Sigmoid colon (tissue), 7 donors: ENCODE results near the gene DMP1. TPM values are rescaled to one million over a fixed set of nuclear protein-coding genes. Genes with fewer than 3 reads are reported as not detected.
A peak's percentile ranks its signal among the peaks of the same experiment; 100 is the strongest.

Source experiments
- DNase-seq: peaks from one replicate; pipeline ENCODE4 v3.0.0-alpha.2; 2019
- H3K27ac ChIP-seq, 4 donors: fragments of 200-600 bp; sonication (generic); one replicate each; pipeline ENCODE4 v1.5.1; 2016 to 2019; ENCODE audit warnings: mild to moderate bottlenecking in 1 of 4
- H3K27me3 ChIP-seq, 3 donors: fragments of 200-600 bp; sonication (generic); one replicate each; pipeline ENCODE4 v1.5.1; 2019; ENCODE audit warnings: mild to moderate bottlenecking in 1 of 3
- H3K36me3 ChIP-seq, 4 donors: fragments of 200-600 bp; sonication (generic); one replicate each; pipeline ENCODE4 v1.5.1; 2016 to 2019
- H3K4me1 ChIP-seq, 4 donors: fragments of 200-600 bp; sonication (generic); one replicate each; pipeline ENCODE4 v1.5.1; 2017 to 2019
- H3K4me3 ChIP-seq, 4 donors: fragments of 200-600 bp; sonication (generic); one replicate each; pipeline ENCODE4 v1.5.1; 2017 to 2019; ENCODE audit warnings: mild to moderate bottlenecking in 2 of 4, moderate library complexity in 1 of 4
- H3K9me3 ChIP-seq, 4 donors: fragments of 200-600 bp in 3 of 4; sonication (generic) in 3 of 4; one replicate each; pipeline versions ENCODE4 v1.5.1 to v1.6.1; 2013 to 2019
- EP300 ChIP-seq, 4 donors: sonication (generic); formaldehyde crosslinking; IDR thresholded peaks; one replicate each; pipeline ENCODE4 v1.6.1; 2017; ENCODE audit warnings: antibody characterized with exemption in 4 of 4
- POLR2A ChIP-seq, 2 donors: fragments of 450-650 bp; IDR thresholded peaks; one replicate each; pipeline ENCODE4 v1.6.1; 2016; ENCODE audit warnings: antibody characterized with exemption in 2 of 2, mild to moderate bottlenecking in 2 of 2, moderate library complexity in 2 of 2
- POLR2AphosphoS5 ChIP-seq, 4 donors: sonication (generic); formaldehyde crosslinking; IDR thresholded peaks; one replicate each; pipeline ENCODE4 v1.6.1; 2017; ENCODE audit warnings: antibody characterized with exemption in 4 of 4
- WGBS, 2 donors: extraction: QIAGEN DNeasy Blood & Tissue Kit; methylation state at CpG; one replicate each; pipeline ENCODE4 v1.1.7; 2013; 5-methylcytosine and 5-hydroxymethylcytosine counted together
- intact Hi-C: fragments of 100-400 bp; cut with DNase I; formaldehyde crosslinking; loops from one replicate; pipeline ENCODE4 v1.15.1; 2023
- polyA plus RNA-seq, 3 donors: library from polyadenylated mRNA; stranded (reverse); fragments of 200-250 nt; gene quantifications; one replicate each; pipeline ENCODE4 v1.2.3, GENCODE V29; 2013
- total RNA-seq, 4 donors: library from RNA; depleted of rRNA; stranded (reverse); fragments of >200 nt; gene quantifications; one replicate each; pipeline ENCODE4 v1.1.0, GENCODE V29; 2016
- TF ChIP-seq, protein P1 (sequence below), 4 experiments: fragments of 450-650 bp in 3 of 4; fragments of 200-600 bp in 1 of 4; IDR thresholded peaks; one replicate each; pipeline ENCODE4 v1.5.1; 2016 to 2019; ENCODE audit warnings: antibody characterized with exemption in 4 of 4, mild to moderate bottlenecking in 3 of 4, moderate library complexity in 2 of 4
- donor health status: healthy with polysubstance abuse.
- donor health status: Bipolar disorder and iron deficiency.
- donor health status: healthy.

DMP1 gene
- total and polyA plus RNA-seq, 7 donors: not detected

DNA sequence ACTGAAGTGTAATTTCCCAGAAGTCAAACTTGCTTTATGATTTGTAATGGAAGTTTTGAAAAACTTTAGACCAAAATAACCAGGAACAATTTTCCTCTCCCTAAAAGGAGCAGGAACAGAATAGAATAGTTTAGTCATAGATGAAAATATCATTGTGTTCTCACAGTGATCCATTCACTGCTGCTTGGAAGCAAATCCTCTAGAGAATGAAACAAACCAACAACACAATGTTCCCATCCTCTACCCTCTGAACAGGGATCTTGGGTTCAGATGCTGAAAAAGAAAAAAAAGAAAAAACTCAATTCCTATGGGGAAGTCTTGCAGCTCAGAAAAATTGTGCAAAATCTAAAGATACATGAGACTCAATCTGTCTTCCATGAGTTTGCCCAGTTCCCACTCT, 29.6 kb upstream of the DMP1 start:
- intact Hi-C loops: no loop called here
- Histone ChIP-seq H3K36me3 (no peaks in the 10 kb centered on the region), H3K4me1 (no peaks in the 10 kb centered on the region), H3K27me3 (no peaks in the 10 kb centered on the region), H3K27ac (peak overlapping the region; percentile 56 to 64 (median 60)), H3K9me3 (peaks cover 0 to 2% (median 0%) of the 10 kb centered on the region in 4 donors), H3K4me3 (no peak overlapping the region)
- no peak for DNase-seq
- peak; percentile 10 to 54 (median 28) for TF ChIP-seq EP300 (IDR thresholded peaks at IDR 0.05)
- TF ChIP-seq POLR2A (IDR thresholded peaks at IDR 0.05): no peak
- peak; percentile 9 to 46 (median 26) for TF ChIP-seq POLR2AphosphoS5 (IDR thresholded peaks at IDR 0.05)
- TF ChIP-seq, protein P1, sequence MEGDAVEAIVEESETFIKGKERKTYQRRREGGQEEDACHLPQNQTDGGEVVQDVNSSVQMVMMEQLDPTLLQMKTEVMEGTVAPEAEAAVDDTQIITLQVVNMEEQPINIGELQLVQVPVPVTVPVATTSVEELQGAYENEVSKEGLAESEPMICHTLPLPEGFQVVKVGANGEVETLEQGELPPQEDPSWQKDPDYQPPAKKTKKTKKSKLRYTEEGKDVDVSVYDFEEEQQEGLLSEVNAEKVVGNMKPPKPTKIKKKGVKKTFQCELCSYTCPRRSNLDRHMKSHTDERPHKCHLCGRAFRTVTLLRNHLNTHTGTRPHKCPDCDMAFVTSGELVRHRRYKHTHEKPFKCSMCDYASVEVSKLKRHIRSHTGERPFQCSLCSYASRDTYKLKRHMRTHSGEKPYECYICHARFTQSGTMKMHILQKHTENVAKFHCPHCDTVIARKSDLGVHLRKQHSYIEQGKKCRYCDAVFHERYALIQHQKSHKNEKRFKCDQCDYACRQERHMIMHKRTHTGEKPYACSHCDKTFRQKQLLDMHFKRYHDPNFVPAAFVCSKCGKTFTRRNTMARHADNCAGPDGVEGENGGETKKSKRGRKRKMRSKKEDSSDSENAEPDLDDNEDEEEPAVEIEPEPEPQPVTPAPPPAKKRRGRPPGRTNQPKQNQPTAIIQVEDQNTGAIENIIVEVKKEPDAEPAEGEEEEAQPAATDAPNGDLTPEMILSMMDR (IDR thresholded peaks at IDR 0.05): no peak

GRCh38 chr4:87622303-87622702, 27.8 kb upstream of the DMP1 start:
- peaks cover 0 to 2% (median 0%) of the 10 kb centered on the region in 4 donors for H3K9me3 ChIP-seq
- H3K36me3 ChIP-seq: no peaks in the 10 kb centered on the region
- H3K27me3 ChIP-seq: no peaks in the 10 kb centered on the region
- no peak for TF ChIP-seq POLR2AphosphoS5 (IDR thresholded peaks at IDR 0.05)
- TF ChIP-seq EP300 (IDR thresholded peaks at IDR 0.05): no peak
- no peak for TF ChIP-seq POLR2A (IDR thresholded peaks at IDR 0.05)
- TF ChIP-seq, protein P1 (IDR thresholded peaks at IDR 0.05): no peak
- DNase-seq: no peak
- H3K4me3 ChIP-seq: no peak overlapping the region
- H3K27ac ChIP-seq: peak overlapping the region; percentile 26 to 59 (median 44)
- intact Hi-C loops: no loop called here
- WGBS, 2 donors: 77 to 85% methylated on average over 8 of the region's 8 CpGs
- H3K4me1 ChIP-seq: no peaks in the 10 kb centered on the region

DNA sequence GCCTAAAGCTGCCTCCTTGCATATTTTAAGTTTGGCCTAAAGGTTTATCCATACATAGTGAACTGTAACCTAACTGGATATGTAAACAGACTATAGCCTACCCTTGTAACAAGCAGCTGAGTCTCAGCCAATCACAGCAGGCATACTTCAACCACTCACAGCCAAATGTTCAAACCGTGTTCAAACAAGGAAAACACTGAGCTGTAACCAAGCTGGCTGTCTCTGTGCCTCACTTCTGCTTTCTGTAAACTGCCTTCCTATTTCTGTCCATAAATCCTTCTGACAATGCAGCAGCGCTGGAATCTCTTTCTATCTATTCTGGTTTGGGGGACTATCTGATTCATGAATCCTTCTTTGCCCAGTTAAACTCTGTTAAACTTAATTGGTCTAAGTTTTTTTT, 25.4 kb upstream of the DMP1 start:
- Histone ChIP-seq H3K4me1 (no peaks in the 10 kb centered on the region), H3K36me3 (no peaks in the 10 kb centered on the region), H3K4me3 (no peak overlapping the region), H3K27me3 (no peaks in the 10 kb centered on the region), H3K9me3 (peaks cover 0 to 2% (median 0%) of the 10 kb centered on the region in 4 donors), H3K27ac (no peak overlapping the region)
- intact Hi-C loops: no loop called here
- no peak for TF ChIP-seq EP300 (IDR thresholded peaks at IDR 0.05)
- TF ChIP-seq POLR2AphosphoS5 (IDR thresholded peaks at IDR 0.05): no peak
- TF ChIP-seq, protein P1 (IDR thresholded peaks at IDR 0.05): no peak
- no peak for TF ChIP-seq POLR2A (IDR thresholded peaks at IDR 0.05)
- 30 to 59% methylated on average over 2 of the region's 2 CpGs for WGBS, 2 donors
- DNase-seq: no peak

- Histone ChIP-seq H3K27me3 (no peaks in the 10 kb centered on the region), H3K4me3 (no peak overlapping the region), H3K4me1 (peaks cover 0 to 16% (median 10%) of the 10 kb centered on the region in 4 donors), H3K27ac (no peak overlapping the region), H3K36me3 (no peaks in the 10 kb centered on the region), H3K9me3 (no peaks in the 10 kb centered on the region)
- DNase-seq: no peak
- TF ChIP-seq POLR2A (IDR thresholded peaks at IDR 0.05): no peak
- TF ChIP-seq EP300 (IDR thresholded peaks at IDR 0.05): no peak
- TF ChIP-seq POLR2AphosphoS5 (IDR thresholded peaks at IDR 0.05): no peak
- TF ChIP-seq, protein P1 (IDR thresholded peaks at IDR 0.05): no peak
- intact Hi-C loops: no loop called here
Measured at GRCh38 chr4:87631668-87632067, 18.4 kb upstream of the DMP1 start.

- no peak for TF ChIP-seq EP300 (IDR thresholded peaks at IDR 0.05)
- TF ChIP-seq POLR2A (IDR thresholded peaks at IDR 0.05): no peak
- TF ChIP-seq, protein P1 (IDR thresholded peaks at IDR 0.05): no peak
- no peak for TF ChIP-seq POLR2AphosphoS5 (IDR thresholded peaks at IDR 0.05)
Measured at GRCh38 chr4:87632469-87632868, 17.6 kb upstream of the DMP1 start.

More at GRCh38 chr4:87632469-87632868, 17.6 kb upstream of the DMP1 start:
- Histone ChIP-seq H3K27ac (peak overlapping the region in 1 of 4 donors; percentile 3), H3K4me3 (no peak overlapping the region), H3K9me3 (no peaks in the 10 kb centered on the region), H3K4me1 (peaks cover 0 to 16% (median 10%) of the 10 kb centered on the region in 4 donors), H3K36me3 (no peaks in the 10 kb centered on the region), H3K27me3 (no peaks in the 10 kb centered on the region)
- 73 to 88% methylated on average over 1 of the region's 1 CpG for WGBS, 2 donors
- DNase-seq: no peak
- intact Hi-C loops: no loop called here
